ENCODE measurements around the gene LAMC2.

DNA sequence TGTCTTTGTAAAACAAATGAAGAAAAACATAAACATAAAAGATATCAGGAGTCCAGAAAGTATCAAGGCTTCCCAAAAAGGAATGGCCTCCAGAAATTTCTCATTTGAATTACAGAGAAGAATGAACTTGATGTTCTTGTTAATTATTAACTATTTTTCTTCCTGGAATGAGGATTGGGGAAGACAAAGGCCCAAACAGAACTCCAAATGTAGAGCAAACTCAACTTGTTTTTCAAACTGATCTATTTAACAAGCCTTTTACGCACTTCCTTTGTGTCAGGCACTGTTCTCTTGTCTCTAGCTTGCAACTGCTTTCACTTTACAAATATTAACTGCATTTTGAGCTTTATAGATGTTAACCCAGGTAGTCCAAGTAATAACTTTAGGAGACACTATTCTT lies 45.5 kb downstream of the LAMC2 start:
- TF ChIP-seq, protein P1, sequence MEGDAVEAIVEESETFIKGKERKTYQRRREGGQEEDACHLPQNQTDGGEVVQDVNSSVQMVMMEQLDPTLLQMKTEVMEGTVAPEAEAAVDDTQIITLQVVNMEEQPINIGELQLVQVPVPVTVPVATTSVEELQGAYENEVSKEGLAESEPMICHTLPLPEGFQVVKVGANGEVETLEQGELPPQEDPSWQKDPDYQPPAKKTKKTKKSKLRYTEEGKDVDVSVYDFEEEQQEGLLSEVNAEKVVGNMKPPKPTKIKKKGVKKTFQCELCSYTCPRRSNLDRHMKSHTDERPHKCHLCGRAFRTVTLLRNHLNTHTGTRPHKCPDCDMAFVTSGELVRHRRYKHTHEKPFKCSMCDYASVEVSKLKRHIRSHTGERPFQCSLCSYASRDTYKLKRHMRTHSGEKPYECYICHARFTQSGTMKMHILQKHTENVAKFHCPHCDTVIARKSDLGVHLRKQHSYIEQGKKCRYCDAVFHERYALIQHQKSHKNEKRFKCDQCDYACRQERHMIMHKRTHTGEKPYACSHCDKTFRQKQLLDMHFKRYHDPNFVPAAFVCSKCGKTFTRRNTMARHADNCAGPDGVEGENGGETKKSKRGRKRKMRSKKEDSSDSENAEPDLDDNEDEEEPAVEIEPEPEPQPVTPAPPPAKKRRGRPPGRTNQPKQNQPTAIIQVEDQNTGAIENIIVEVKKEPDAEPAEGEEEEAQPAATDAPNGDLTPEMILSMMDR (conservative IDR thresholded peaks at IDR 0.05 in 1 of 2, IDR thresholded peaks at IDR 0.05 in 1 of 2; ENCODE audit: low read depth in 1 of 2, low read length in 2 of 2) = no peak
- no peak for TF ChIP-seq EZH2 (IDR thresholded peaks at IDR 0.05; ENCODE audit: low read length, missing control alignments)
